HepG2 (cell line): ENCODE results near the gene EIF4H. TPM values are rescaled to one million over a fixed set of nuclear protein-coding genes. Genes with fewer than 3 reads are reported as not detected.

ENCODE experiments used
- DPF2 ChIP-seq: sonication (generic); formaldehyde crosslinking; IDR thresholded peaks from 2 replicates; pipeline ENCODE4 v1.4.0; 2020; ENCODE audit warnings: mild to moderate bottlenecking, low read depth, missing genetic modification reagents, borderline replicate concordance
- HNF4G ChIP-seq, 2 experiments: sonication (generic) in 1 of 2; formaldehyde crosslinking in 1 of 2; IDR thresholded peaks; 2 replicates each; pipeline versions ENCODE4 v1.4.0 to v1.6.1; 2011 to 2020; ENCODE audit warnings: borderline replicate concordance in 2 of 2, low read depth in 2 of 2, mild to moderate bottlenecking in 2 of 2, low read length in 1 of 2, missing genetic modification reagents in 1 of 2, moderate library complexity in 1 of 2
- HNRNPH1 ChIP-seq: fragments of 200-400 bp; formaldehyde crosslinking; optimal IDR thresholded peaks from 2 replicates; pipeline ENCODE3; 2017; ENCODE audit warnings: mild to moderate bottlenecking, low read depth, low read length
- KDM2A ChIP-seq: sonication (generic); formaldehyde crosslinking; IDR thresholded peaks from 2 replicates; pipeline ENCODE4 v1.4.0; 2020; ENCODE audit warnings: low read depth, missing genetic modification reagents, borderline replicate concordance
- PAXIP1 ChIP-seq: sonication (generic); formaldehyde crosslinking; conservative IDR thresholded peaks from 2 replicates; pipeline ENCODE4 v1.4.0; 2020; ENCODE audit warnings: mild to moderate bottlenecking, missing genetic modification reagents, moderate library complexity
- RBAK ChIP-seq: sonication (generic); formaldehyde crosslinking; IDR thresholded peaks from 2 replicates; pipeline ENCODE4 v1.5.1; 2020; ENCODE audit warnings: mild to moderate bottlenecking, missing genetic modification reagents
- SAP130 ChIP-seq: IDR thresholded peaks from 2 replicates; pipeline ENCODE4 v1.6.1; 2016; ENCODE audit warnings: low read depth
- ZBTB20 ChIP-seq: sonication (generic); formaldehyde crosslinking; IDR thresholded peaks from 2 replicates; pipeline ENCODE4 v1.8.1; 2023; ENCODE audit warnings: missing genetic modification reagents, low read depth, mild to moderate bottlenecking, borderline replicate concordance
- ZBTB49 ChIP-seq: sonication (generic); formaldehyde crosslinking; IDR thresholded peaks from 2 replicates; pipeline ENCODE4 v1.4.0; 2020; ENCODE audit warnings: missing genetic modification reagents, borderline replicate concordance
- ZHX2 ChIP-seq, 2 experiments: sonication (generic) in 1 of 2; formaldehyde crosslinking in 1 of 2; IDR thresholded peaks; 2 replicates each; pipeline versions ENCODE4 v1.6.1 to v1.9.0; 2014 to 2022; ENCODE audit warnings: antibody characterized with exemption in 1 of 2, borderline replicate concordance in 1 of 2, inconsistent platforms in 1 of 2, low read depth in 1 of 2, missing genetic modification reagents in 1 of 2
- ZNF44 ChIP-seq: sonication (generic); formaldehyde crosslinking; IDR thresholded peaks from 2 replicates; pipeline ENCODE4 v1.5.1; 2020; ENCODE audit warnings: mild to moderate bottlenecking, missing genetic modification reagents
- ZNF501 ChIP-seq: sonication (generic); formaldehyde crosslinking; IDR thresholded peaks from 2 replicates; pipeline ENCODE4 v1.5.1; 2020; ENCODE audit warnings: mild to moderate bottlenecking, moderate library complexity, missing genetic modification reagents
- ZNF580 ChIP-seq: IDR thresholded peaks from 2 replicates; pipeline ENCODE4 v1.6.1; 2016; ENCODE audit warnings: low read depth, borderline replicate concordance
- ZNF768 ChIP-seq: sonication (generic); formaldehyde crosslinking; IDR thresholded peaks from 2 replicates; pipeline ENCODE4 v1.4.0; 2020; ENCODE audit warnings: missing genetic modification reagents
- ZNF83 ChIP-seq: sonication (generic); formaldehyde crosslinking; IDR thresholded peaks from 2 replicates; pipeline ENCODE4 v1.4.0; 2020; ENCODE audit warnings: missing genetic modification reagents, mild to moderate bottlenecking, borderline replicate concordance
- polyA plus RNA-seq, 8 experiments: library from polyadenylated mRNA; depleted of rRNA in 3 of 8; stranded (reverse) in 7 of 8; unstranded in 1 of 8; fragments of >200 nt; fragmentation: Illumina TruSeq in 4 of 8; extraction: Trizol in 4 of 8; gene quantifications; 2 replicates each; pipeline versions ENCODE4 v1.2.1 to v1.2.3, GENCODE V29; 2011 to 2016; ENCODE audit warnings: low read depth in 4 of 8, missing spikeins in 1 of 8, mixed read lengths in 1 of 8; ENCODE audit not compliant: insufficient read depth in 1 of 8
- total RNA-seq, 5 experiments: library from RNA; depleted of rRNA; stranded (reverse); fragments of >200 nt; fragmentation: Illumina TruSeq; extraction: Trizol; gene quantifications; 2 replicates each; pipeline ENCODE4 v1.2.3, GENCODE V29; 2016; ENCODE audit warnings: low read depth in 1 of 5

Gene EIF4H
- total and polyA plus RNA-seq, 2 of the 13 experiments (the other 11 are each of a cell fraction or from before 2014, with no cell fraction given): 232 to 321 TPM

- TF ChIP-seq PAXIP1 (CRISPR knock-in tag) (no peak), SAP130 (CRISPR knock-in tag) (peak; percentile 96), RBAK (CRISPR knock-in tag) (no peak), ZHX2 (IDR thresholded peaks at IDR 0.05; ENCODE audit: low read depth) (peak; percentile 46), ZHX2 (CRISPR knock-in tag; IDR thresholded peaks at IDR 0.05; ENCODE audit: borderline replicate concordance) (peak; percentile 91), KDM2A (CRISPR knock-in tag) (peak; percentile 83), ZNF501 (CRISPR knock-in tag) (no peak), ZBTB49 (CRISPR knock-in tag) (no peak), ZBTB20 (CRISPR knock-in tag) (peak; percentile 27; the same call in 1 of the 2 replicates), HNF4G (IDR thresholded peaks at IDR 0.05; ENCODE audit: borderline replicate concordance, low read depth, low read length) (no peak), HNF4G (CRISPR knock-in tag; IDR thresholded peaks at IDR 0.05; ENCODE audit: borderline replicate concordance, low read depth) (no peak), ZNF44 (CRISPR knock-in tag) (0 out of 2 replicates have a peak, but pooled peaks have one; percentile 47), ZNF580 (no peak), ZNF83 (CRISPR knock-in tag) (no peak), DPF2 (CRISPR knock-in tag) (0 out of 2 replicates have a peak, but pooled peaks have one; percentile 40), ZNF768 (CRISPR knock-in tag) (peak; percentile 45; the same call in 1 of the 2 replicates), HNRNPH1 (no peak)
Measured at GRCh38 chr7:74173866-74174605, at the start of gene EIF4H (continued).
